GM21723 (cell line): ENCODE results near the gene SIVA1.

Experiments used
- ATAC-seq: cut with Tn5 transposase; IDR thresholded peaks from one replicate; pipeline ENCODE4 v1.9.1; 2021; ENCODE audit warnings: mild to moderate bottlenecking, moderate library complexity; ENCODE audit not compliant: unreplicated experiment

The SIVA1 gene

DNA sequence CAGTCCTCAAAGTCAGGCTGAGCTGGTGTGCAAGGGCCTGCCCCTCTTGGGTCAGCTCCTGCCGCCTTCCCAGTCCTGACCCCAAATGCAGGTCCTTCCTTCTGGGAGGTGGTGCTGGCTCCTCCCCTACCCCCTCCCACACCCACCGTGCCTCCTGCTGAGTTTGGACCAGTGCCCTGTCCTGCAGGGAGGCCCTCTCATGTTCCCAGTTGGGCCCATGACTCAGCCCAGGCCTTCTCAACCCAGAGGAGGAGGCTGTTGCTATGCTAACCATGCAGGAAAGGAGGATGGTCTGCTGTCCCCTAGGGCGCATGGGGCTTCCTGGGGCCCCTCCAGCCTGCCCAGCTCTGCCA is 52.4 kb downstream of the SIVA1 start:
- ATAC-seq = no peak

DNA sequence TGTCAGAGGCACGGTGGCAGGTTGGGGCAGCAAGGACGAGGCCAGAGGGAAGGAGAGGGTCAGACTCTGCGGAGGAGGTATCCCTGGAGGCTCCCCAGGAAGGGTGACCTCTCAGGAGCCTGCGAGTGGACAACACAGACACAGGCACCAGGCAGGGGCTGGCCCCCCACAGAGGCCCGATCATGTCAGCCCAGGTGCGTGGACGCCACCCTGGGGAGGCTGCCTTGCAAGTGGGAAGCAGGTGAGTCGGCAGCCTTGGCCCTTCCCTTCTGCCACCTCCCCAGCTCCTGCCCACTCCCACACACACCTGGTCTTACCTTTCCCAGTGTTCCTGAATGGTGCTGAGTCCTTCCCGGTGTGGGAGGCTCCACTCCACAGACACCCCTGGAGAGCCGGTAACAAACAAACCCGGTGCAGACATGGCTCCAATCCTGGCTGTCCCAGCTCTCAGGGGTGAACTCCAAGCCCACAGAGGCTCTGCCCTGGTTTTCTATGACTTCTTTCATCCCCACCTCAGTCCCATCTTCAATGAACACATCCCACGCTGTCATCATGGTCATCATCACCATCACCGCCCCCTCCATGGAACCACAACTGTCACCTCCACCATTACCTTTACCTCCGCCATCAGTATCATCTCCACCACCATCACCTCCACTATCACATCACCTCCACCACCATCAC is 53.1 kb downstream of the SIVA1 start:
- no peak for ATAC-seq

DNA sequence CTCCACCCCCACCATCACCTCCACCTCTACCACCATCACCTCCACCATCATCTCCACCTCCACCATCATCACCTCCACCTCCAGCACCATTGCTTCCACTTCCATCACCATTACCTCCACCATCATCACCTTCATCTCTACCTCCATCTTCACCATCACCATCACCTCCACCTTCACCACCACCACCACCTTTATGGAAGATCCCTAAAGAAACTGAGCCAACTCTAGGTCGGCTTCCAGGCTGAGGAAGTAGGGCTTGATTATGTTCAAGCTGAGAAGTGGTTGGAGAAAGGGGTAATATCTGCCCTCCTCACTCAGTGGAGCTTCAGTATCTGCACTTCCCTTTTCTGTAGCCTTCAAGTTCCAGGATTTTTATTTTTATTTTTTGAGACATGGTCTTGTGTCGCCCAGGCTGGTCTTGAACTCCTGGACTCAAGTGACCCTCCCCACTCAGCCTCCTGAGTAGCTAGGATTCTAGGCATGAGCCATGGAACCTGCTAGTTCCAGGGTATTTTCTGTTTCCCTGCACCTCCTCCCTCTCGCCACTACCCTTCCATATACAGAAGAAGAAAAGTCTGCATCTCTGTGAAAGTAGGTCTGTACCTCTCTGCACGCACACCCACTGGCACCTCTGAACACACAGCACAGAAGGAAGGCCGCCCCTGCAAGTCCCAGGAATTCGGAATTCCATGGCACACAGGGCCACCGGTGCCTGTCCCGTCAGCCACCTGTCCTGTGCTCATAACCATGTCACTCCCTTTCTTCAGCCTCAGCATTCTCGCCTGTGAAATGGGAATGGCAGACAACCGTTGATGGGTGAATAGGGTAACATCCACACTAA is 53.9 kb downstream of the SIVA1 start:
- ATAC-seq = no peak

DNA sequence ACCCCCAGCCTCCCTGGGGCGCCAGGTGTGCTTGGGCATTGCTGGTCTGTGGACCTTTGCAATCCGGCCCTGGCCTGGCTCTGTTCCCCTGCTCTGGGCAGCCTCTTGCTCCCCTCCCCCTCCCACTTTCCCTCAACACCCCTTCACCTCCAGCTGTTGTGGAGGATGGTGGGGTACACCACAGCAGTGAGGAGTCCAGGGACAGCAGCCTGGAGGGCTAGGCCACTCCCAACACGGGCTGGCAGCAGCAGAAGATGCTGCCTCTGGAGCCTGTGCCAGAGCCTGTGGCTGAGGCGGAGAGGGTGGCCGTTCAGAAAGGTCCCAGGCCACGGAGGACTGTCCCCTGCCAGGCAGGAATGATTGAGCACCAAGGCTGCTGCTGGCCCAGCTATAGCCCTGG is 55.5 kb downstream of the SIVA1 start:
- ATAC-seq = no peak
